BLaER1 treated with 17β-estradiol and CSF1 and Interleukin-3, amounts not matched to agents 10 nM and 100 nM (cell line): ENCODE results near the gene CBY2.
A peak's percentile ranks its signal among the peaks of the same experiment; 100 is the strongest.

Experiments used
- H3K27ac ChIP-seq, 11 experiments: shearing (Covaris generic); formaldehyde crosslinking; 2 replicates each; pipeline ENCODE4 v1.8.1; 2022
- H3K27me3 ChIP-seq, 11 experiments: shearing (Covaris generic); formaldehyde crosslinking; 2 replicates each; pipeline ENCODE4 v1.8.1; 2022
- H3K36me3 ChIP-seq, 11 experiments: shearing (Covaris generic); formaldehyde crosslinking; 2 replicates each; pipeline ENCODE4 v1.8.1; 2022
- H3K4me1 ChIP-seq, 10 experiments: shearing (Covaris generic); formaldehyde crosslinking; 2 replicates each; pipeline ENCODE4 v1.8.1; 2022
- H3K4me2 ChIP-seq, 11 experiments: shearing (Covaris generic); formaldehyde crosslinking; 2 replicates each; pipeline ENCODE4 v1.8.1; 2022
- H3K4me3 ChIP-seq, 10 experiments: shearing (Covaris generic); formaldehyde crosslinking; 2 replicates each; pipeline ENCODE4 v1.8.1; 2022
- H3K9ac ChIP-seq, 11 experiments: shearing (Covaris generic); formaldehyde crosslinking; 2 replicates each; pipeline ENCODE4 v1.8.1; 2022
- H3K9me3 ChIP-seq, 11 experiments: shearing (Covaris generic); formaldehyde crosslinking; replicated peaks in 1 of 11; 2 replicates each; pipeline ENCODE4 v1.8.1; 2022
- H4K20me1 ChIP-seq, 11 experiments: shearing (Covaris generic); formaldehyde crosslinking; 2 replicates each; pipeline ENCODE4 v1.8.1; 2022
- Cebpa-rat ChIP-seq, 11 experiments: shearing (Covaris generic); IDR thresholded peaks; 2 replicates each; pipeline ENCODE4 v1.8.1; 2022

The CBY2 gene

GRCh38 chr13:45674908-45675307 is 27.2 kb upstream of the CBY2 start:
- H3K27ac ChIP-seq = no peak overlapping the region
- no peak overlapping the region for H3K4me3 ChIP-seq
- H3K36me3 ChIP-seq = no peaks in the 10 kb centered on the region
- TF ChIP-seq Cebpa-rat (IDR thresholded peaks at IDR 0.05) = no peak
- H3K27me3 ChIP-seq = no peaks in the 10 kb centered on the region
- H3K4me1 ChIP-seq = peaks cover 0 to 19% (median 0%) of the 10 kb centered on the region in 10 experiments; a peak in 5 of 20 replicates
- no peak overlapping the region for H3K9ac ChIP-seq
- no peaks in the 10 kb centered on the region for H4K20me1 ChIP-seq
- H3K9me3 ChIP-seq = 0 out of 22 replicates have a peak, but pooled peaks cover 0 to 3% (median 0%) of the 10 kb centered on the region in 11 experiments
- peak overlapping the region in 3 of 11 experiments; percentile 2 to 33 (median 20); a peak in 4 of 22 replicates for H3K4me2 ChIP-seq

DNA sequence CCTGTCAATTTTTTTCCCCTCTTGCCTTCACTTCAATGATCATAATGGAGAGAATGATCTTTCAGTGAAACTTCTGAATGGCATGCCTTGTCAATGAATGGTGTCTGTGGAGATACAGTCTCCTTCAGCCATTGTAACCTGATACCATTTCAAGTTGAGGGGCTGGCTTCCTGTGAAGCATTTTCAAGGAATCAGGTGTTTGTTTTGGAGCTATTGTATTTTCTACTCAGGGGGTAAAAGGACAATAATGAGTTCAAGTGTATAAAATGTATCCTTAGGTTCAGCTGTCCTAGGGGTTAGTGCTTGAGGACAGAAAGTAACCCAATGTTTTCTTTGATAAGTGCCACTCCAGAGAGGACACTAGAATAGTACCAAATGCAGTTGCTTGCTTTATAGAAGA is 23.8 kb upstream of the CBY2 start:
- Histone ChIP-seq H4K20me1 (no peaks in the 10 kb centered on the region), H3K4me2 (peak overlapping the region in 1 of 11 experiments; percentile 14; a peak in 1 of 22 replicates), H3K9me3 (0 out of 22 replicates have a peak, but pooled peaks cover 0 to 3% (median 0%) of the 10 kb centered on the region in 11 experiments), H3K36me3 (no peaks in the 10 kb centered on the region), H3K4me3 (no peak overlapping the region), H3K27ac (no peak overlapping the region), H3K27me3 (no peaks in the 10 kb centered on the region), H3K4me1 (peaks cover 0 to 8% (median 0%) of the 10 kb centered on the region in 10 experiments; a peak in 5 of 20 replicates), H3K9ac (no peak overlapping the region)
- TF ChIP-seq Cebpa-rat (IDR thresholded peaks at IDR 0.05) = no peak

- no peaks in the 10 kb centered on the region for H3K27me3 ChIP-seq
- no peaks in the 10 kb centered on the region for H3K4me1 ChIP-seq
- TF ChIP-seq Cebpa-rat (IDR thresholded peaks at IDR 0.05) = no peak
- no peaks in the 10 kb centered on the region for H3K36me3 ChIP-seq
- H3K9ac ChIP-seq = no peak overlapping the region
- no peaks in the 10 kb centered on the region for H4K20me1 ChIP-seq
- H3K4me3 ChIP-seq = no peak overlapping the region
- H3K9me3 ChIP-seq = no peaks in the 10 kb centered on the region
- no peak overlapping the region for H3K27ac ChIP-seq
- no peak overlapping the region for H3K4me2 ChIP-seq
Measured at GRCh38 chr13:45681113-45681512, 21.0 kb upstream of the CBY2 start.

DNA sequence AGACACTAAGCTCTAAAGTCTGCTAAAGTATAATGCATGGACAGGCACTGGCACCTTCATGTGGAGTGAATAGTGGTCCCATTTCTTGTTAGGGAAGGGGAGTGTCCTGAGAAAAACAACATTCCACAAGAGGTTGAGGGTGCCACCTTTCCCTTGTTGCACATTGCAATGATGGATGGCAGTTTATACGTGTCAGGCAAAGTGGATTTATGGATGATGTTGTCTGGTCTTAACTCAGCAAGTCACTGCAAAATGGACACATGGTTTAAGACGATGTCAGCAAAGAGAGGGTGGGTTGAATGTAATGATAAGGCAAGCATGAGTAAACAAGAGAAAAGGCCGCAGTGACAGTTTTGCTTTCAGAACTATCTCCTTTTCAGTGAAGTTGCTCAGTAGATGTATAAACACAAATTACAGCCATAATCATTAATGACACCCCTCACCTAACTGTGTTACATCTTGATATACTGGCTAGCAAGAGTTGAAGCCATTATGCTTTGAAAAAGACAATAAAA is 19.6 kb upstream of the CBY2 start:
- no peak overlapping the region for H3K9ac ChIP-seq
- no peaks in the 10 kb centered on the region for H3K4me1 ChIP-seq
- no peak overlapping the region for H3K4me3 ChIP-seq
- no peaks in the 10 kb centered on the region for H3K9me3 ChIP-seq
- no peak overlapping the region for H3K4me2 ChIP-seq
- no peaks in the 10 kb centered on the region for H4K20me1 ChIP-seq
- no peak overlapping the region for H3K27ac ChIP-seq
- no peaks in the 10 kb centered on the region for H3K27me3 ChIP-seq
- no peaks in the 10 kb centered on the region for H3K36me3 ChIP-seq
- no peak for TF ChIP-seq Cebpa-rat (IDR thresholded peaks at IDR 0.05)

GRCh38 chr13:45683701-45684100 is 18.4 kb upstream of the CBY2 start:
- H3K9ac ChIP-seq = no peak overlapping the region
- H3K4me3 ChIP-seq = no peak overlapping the region
- no peaks in the 10 kb centered on the region for H3K9me3 ChIP-seq
- H3K4me1 ChIP-seq = no peaks in the 10 kb centered on the region
- H3K27ac ChIP-seq = no peak overlapping the region
- H3K27me3 ChIP-seq = no peaks in the 10 kb centered on the region
- no peak for TF ChIP-seq Cebpa-rat (IDR thresholded peaks at IDR 0.05)
- no peaks in the 10 kb centered on the region for H3K36me3 ChIP-seq
- H3K4me2 ChIP-seq = no peak overlapping the region
- H4K20me1 ChIP-seq = no peaks in the 10 kb centered on the region

DNA sequence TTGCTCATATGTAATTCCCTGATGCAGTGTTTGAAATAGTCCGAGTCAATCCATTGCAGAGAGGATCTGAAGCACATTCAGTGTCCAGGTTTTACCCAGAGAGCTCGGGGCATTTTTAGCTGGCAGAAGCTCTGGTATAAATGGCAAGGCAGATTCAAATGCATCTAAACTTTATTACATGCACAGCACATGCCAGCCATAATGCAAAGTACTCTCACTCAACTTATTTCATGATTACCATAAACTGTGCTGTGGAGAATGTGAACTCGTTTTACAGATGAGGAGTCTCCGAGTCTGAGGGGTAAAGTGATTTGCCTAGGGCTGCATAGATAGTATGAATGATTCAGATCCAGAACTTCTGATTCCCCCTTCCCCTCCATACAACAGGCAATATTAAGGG is 13.5 kb upstream of the CBY2 start:
- Histone ChIP-seq H3K36me3 (no peaks in the 10 kb centered on the region), H3K4me3 (no peak overlapping the region)

GRCh38 chr13:45690636-45691035 is 11.5 kb upstream of the CBY2 start:
- no peaks in the 10 kb centered on the region for H3K36me3 ChIP-seq
- no peak overlapping the region for H3K4me2 ChIP-seq
- H4K20me1 ChIP-seq = no peaks in the 10 kb centered on the region
- peaks cover 0 to 7% (median 0%) of the 10 kb centered on the region in 10 experiments; a peak in 4 of 20 replicates for H3K4me1 ChIP-seq
- TF ChIP-seq Cebpa-rat (IDR thresholded peaks at IDR 0.05) = no peak
- no peak overlapping the region for H3K4me3 ChIP-seq
- no peak overlapping the region for H3K27ac ChIP-seq
- no peaks in the 10 kb centered on the region for H3K27me3 ChIP-seq
- no peak overlapping the region for H3K9ac ChIP-seq
- H3K9me3 ChIP-seq = peaks cover 0 to 19% (median 0%) of the 10 kb centered on the region in 11 experiments; a peak in 7 of 22 replicates

More for the DNA sequence above, 13.5 kb upstream of the CBY2 start:
- peaks cover 0 to 15% (median 0%) of the 10 kb centered on the region in 11 experiments; a peak in 3 of 22 replicates for H3K9me3 ChIP-seq
- no peak overlapping the region for H3K4me2 ChIP-seq
- no peaks in the 10 kb centered on the region for H3K27me3 ChIP-seq
- H3K27ac ChIP-seq = no peak overlapping the region
- H4K20me1 ChIP-seq = no peaks in the 10 kb centered on the region
- no peak overlapping the region for H3K9ac ChIP-seq
- H3K4me1 ChIP-seq = no peaks in the 10 kb centered on the region
- TF ChIP-seq Cebpa-rat (IDR thresholded peaks at IDR 0.05) = no peak

DNA sequence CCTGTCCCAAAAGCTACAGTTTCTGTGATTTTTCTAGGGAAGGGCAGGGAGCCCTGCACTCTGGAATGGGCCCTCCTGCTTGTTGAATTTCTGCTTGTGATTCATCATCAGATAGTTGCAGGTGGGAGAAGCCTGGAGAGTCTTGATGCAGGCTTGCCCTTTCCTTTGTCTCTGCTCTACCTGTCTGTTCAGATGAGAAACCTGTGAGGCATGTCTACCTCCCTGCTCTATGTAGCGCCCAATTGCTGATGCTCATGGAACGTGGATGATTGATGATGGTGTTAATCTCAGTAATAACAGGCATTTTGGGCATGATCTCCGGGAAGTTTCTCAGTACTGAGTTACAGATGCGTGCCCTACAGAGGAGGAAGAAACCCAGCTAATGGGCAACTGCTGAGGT is 10.9 kb upstream of the CBY2 start:
- Histone ChIP-seq H3K27me3 (no peaks in the 10 kb centered on the region), H3K4me1 (peaks cover 0 to 13% (median 0%) of the 10 kb centered on the region in 10 experiments; a peak in 4 of 20 replicates), H3K9me3 (peaks cover 0 to 21% (median 5%) of the 10 kb centered on the region in 11 experiments; a peak in 7 of 22 replicates), H3K9ac (no peak overlapping the region), H3K36me3 (no peaks in the 10 kb centered on the region), H3K4me3 (no peak overlapping the region), H3K4me2 (no peak overlapping the region), H3K27ac (no peak overlapping the region), H4K20me1 (no peaks in the 10 kb centered on the region)
- TF ChIP-seq Cebpa-rat (IDR thresholded peaks at IDR 0.05) = no peak

DNA sequence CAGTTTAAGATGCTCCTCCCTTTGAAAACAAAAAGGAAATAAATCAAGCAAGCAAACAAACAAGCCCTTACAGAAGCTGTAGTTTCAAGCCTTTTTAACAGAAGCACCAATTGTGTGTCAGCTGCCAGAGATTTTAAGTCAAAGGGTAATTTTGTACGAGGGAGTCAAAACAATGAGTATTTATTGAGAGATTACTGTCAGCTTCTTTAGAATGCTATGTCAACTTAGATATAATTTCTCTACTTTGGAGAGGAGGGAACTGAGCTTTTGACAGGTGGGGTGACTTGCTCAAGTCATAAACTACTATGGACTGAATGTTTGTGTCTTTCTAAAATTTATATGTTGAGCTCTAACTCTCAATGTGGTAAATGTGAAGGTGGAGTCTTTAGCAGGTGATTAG is 10.5 kb upstream of the CBY2 start:
- Histone ChIP-seq H3K9me3 (peaks cover 0 to 22% (median 5%) of the 10 kb centered on the region in 11 experiments; a peak in 7 of 22 replicates), H3K4me1 (peaks cover 0 to 18% (median under 1%) of the 10 kb centered on the region in 10 experiments; a peak in 7 of 20 replicates), H3K4me3 (no peak overlapping the region), H4K20me1 (no peaks in the 10 kb centered on the region), H3K27ac (no peak overlapping the region), H3K9ac (no peak overlapping the region), H3K27me3 (no peaks in the 10 kb centered on the region), H3K4me2 (no peak overlapping the region), H3K36me3 (no peaks in the 10 kb centered on the region)
- TF ChIP-seq Cebpa-rat (IDR thresholded peaks at IDR 0.05) = no peak

DNA sequence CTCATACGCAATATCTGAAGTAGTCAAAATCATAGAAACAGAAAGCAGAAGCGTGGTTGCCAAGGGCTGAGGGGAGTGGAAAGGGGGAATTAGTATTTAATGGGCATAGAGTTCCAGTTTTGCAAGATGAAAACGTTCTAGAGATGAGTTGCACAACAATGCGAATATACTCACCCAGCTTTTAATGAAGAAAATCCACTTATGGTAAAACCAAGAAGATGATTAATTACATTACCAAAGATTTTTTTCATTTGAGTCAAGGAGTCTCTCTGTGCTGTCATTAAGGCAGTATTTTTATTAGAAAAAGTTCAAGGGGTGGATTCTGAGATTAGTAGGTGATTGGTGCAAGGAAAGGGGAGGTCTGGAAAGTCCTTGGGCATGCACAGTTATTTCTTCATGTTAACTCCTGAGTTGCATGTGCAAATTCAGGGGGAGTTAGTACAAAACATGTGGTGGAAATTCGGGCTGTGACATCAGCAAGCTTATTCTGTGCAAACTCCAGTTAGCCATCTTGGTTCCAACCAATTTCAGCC is 6.9 kb upstream of the CBY2 start:
- peak overlapping the region in 1 of 11 experiments; percentile 6; a peak in 1 of 22 replicates for H3K27ac ChIP-seq
- peak overlapping the region in 3 of 11 experiments; percentile 5 to 37 (median 9); a peak in 2 of 22 replicates for H3K4me2 ChIP-seq
- H3K9ac ChIP-seq = no peak overlapping the region
- no peak overlapping the region for H3K4me3 ChIP-seq
- H3K4me1 ChIP-seq = peaks cover 0 to 25% (median 2%) of the 10 kb centered on the region in 10 experiments; a peak in 8 of 20 replicates
- no peak for TF ChIP-seq Cebpa-rat (IDR thresholded peaks at IDR 0.05)
- no peaks in the 10 kb centered on the region for H4K20me1 ChIP-seq
- H3K9me3 ChIP-seq = peaks cover 0 to 22% (median 5%) of the 10 kb centered on the region in 11 experiments; a peak in 7 of 22 replicates
- H3K36me3 ChIP-seq = no peaks in the 10 kb centered on the region
- no peaks in the 10 kb centered on the region for H3K27me3 ChIP-seq
